Adipose tissue (tissue), 3 donors: ENCODE results near the gene LRRC47. TPM values are rescaled to one million over a fixed set of nuclear protein-coding genes. Genes with fewer than 3 reads are reported as not detected.
"Not testable (repeated sequence)": the region's sequence is repeated elsewhere in the genome, so short reads cannot be mapped to it uniquely, and the experiment has no call there.

Experiments
- H3K27ac ChIP-seq: one replicate; pipeline ENCODE4 v1.5.1; 2013; ENCODE audit warnings: low read depth, low read length
- WGBS, 3 donors: extraction: QIAGEN DNeasy Blood & Tissue Kit; methylation state at CpG; one replicate each; pipeline ENCODE4 v1.1.7; 2013; 5-methylcytosine and 5-hydroxymethylcytosine counted together
- polyA plus RNA-seq, 3 donors: library from polyadenylated mRNA; stranded (reverse); fragments of 200-250 nt; gene quantifications; one replicate each; pipeline ENCODE4 v1.2.3, GENCODE V29; 2013
- donor health status: healthy with polysubstance abuse.
- donor health status: Bipolar disorder and iron deficiency.
- donor health status: healthy.

Gene LRRC47
- polyA plus RNA-seq, 3 donors = 21.4 to 25.4 (median 22.2) TPM

- H3K27ac ChIP-seq = no peak overlapping the region
- WGBS, 3 donors = 91 to 95% (median 95%) methylated on average over 26 to 28 of the region's 28 CpGs
Observed at GRCh38 chr1:3817821-3818597, 21.7 kb upstream of the LRRC47 start.

DNA sequence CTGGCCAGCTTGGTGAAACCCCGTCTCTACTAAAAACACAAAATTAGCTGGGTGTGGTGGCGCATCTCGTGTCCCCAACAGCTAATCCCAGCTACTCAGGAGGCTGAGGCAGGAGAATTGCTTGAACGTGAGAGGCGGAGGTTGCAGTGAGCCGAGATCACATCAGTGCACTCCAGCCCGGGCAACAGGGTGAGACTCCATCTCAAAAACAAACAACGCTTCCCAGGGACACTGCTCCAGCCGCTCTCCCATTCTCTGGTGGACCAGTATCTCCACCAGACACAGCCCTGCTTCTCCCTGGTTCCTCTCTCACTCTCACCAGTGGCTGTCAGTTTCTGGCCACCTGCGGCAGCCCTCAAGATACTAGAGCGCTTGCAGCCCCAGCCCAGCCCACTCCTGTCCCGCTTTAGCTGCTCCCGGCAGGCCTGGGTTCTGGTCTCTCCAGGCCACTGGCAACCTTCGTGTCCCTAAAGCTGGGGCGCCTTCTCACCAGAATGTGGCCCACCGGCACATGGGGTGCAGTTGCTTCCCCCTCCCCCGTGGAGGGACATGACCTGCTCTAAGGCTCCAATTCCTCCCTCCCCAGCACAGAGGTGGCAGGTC is 20.9 kb upstream of the LRRC47 start:
- WGBS, 3 donors = 92 to 96% (median 94%) methylated on average over 17 of the region's 17 CpGs
- H3K27ac ChIP-seq = no peak overlapping the region

DNA sequence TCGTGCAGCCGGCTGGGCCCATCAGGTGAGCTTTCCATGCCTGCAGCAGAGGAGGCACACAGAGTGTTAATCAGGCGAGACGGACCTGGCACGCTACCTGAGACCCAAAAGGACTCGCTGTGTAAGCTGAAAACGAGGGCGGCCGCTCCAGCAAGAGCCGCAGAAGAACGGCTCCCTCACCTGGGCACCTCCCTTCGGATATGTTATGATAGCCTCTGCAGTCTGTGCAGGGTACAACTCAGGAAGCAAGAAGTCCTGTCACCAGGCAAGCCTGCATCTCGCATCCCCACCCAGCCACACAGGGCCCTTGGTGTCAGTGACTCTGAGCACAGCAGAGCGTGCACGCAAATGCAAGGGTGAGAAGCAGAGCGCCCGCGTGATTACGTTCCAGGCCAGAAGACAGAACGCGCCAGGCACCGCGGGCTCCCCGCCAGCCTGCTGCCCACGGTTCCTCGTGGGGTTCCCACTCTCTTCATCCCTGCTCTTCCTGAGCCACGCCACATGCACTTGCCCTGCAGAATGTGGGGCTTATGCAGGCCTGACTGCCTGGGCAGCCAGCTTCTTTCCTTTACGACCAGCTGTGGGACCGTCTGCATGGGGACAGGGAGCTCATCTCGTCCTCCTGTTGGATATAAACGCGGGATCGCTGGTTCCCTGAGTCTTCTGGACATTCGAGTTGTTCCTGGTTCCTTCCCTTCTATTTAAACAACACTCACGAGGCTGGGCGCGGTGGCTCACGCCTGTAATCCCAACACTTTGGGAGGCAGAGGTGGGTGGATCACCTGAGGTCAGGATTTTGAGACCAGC is 20.2 kb upstream of the LRRC47 start:
- no peak overlapping the region for H3K27ac ChIP-seq
- 91 to 93% (median 92%) methylated on average over 35 to 38 of the region's 38 CpGs for WGBS, 3 donors

DNA sequence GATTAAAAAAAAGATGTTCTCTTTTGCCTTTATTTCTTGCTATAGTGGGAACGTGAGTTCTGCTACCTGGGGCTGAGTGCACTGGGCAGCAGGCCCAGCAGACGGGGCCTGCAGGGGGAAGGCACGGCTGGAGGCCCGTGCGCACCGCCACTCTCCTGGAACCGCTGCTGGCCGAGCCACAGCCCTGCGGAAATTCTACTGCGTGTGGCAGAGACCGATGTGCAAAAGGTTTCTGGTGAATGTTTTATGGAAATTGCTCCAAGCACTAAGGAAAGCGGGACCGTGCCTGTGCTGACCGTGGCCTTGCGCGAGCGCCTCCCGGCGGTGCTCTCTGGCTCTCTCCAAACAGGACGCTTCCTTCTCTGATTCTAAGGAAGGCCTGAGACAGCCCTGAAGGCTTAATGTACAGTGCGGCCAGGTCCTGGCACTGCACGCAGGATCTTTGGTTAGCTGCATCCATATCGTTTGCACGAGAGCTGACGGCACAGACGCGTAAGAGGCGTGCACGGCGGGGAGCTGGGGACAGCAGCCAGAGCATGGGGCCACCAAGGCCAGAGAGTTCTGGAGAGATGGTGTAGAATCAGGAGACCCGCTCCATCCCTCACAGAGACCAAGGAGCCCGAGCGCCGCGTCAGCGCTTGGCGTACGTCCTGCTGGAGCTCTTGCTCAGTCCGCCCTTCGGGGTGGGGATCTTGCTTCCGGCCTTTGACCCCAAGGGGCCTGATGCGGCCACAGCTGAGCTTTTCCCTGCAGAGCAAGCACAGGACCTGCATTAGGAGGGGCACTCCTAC is 18.7 kb upstream of the LRRC47 start:
- no peak overlapping the region for H3K27ac ChIP-seq
- 87 to 93% (median 91%) methylated on average over 42 of the region's 42 CpGs for WGBS, 3 donors

GRCh38 chr1:3814065-3814464 is 17.8 kb upstream of the LRRC47 start:
- 93 to 100% (median 94%) methylated on average over 2 of the region's 2 CpGs for WGBS, 3 donors
- H3K27ac ChIP-seq = no peak overlapping the region

- 38 to 56% (median 53%) methylated on average over 2 of the region's 2 CpGs for WGBS, 3 donors
Observed at GRCh38 chr1:3811595-3811911, 15.3 kb upstream of the LRRC47 start.

GRCh38 chr1:3810149-3810761 is 14.0 kb upstream of the LRRC47 start:
- not testable (repeated sequence) for H3K27ac ChIP-seq
- 76 to 85% (median 81%) methylated on average over 9 of the region's 9 CpGs for WGBS, 3 donors

More at GRCh38 chr1:3811595-3811911, 15.3 kb upstream of the LRRC47 start:
- H3K27ac ChIP-seq = no peak overlapping the region

- WGBS, 3 donors = 58 to 77% (median 71%) methylated on average over 7 of the region's 7 CpGs
- H3K27ac ChIP-seq = no peak overlapping the region
Observed at GRCh38 chr1:3809680-3810079, 13.4 kb upstream of the LRRC47 start.

DNA sequence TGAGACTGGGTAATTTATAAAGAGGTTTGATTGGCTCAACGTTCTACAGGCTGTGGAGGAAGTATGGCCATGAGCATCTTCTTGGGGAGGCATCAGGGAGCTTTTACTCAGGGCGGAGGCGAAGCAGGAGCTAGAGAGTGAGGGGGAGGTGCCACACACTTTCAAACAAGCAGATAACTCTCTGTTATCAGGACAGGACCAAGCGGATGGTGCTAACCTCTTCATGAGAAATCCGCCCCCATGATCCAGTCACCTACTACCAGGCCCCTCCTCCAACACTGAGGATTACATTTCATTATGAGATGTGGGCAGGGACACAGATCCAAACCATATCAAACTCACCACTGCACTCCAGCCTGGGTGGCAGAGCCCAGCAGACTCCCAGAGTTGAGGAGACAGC is 11.5 kb upstream of the LRRC47 start:
- no peak overlapping the region for H3K27ac ChIP-seq
- 73 to 76% (median 76%) methylated on average over 5 of the region's 5 CpGs for WGBS, 3 donors

DNA sequence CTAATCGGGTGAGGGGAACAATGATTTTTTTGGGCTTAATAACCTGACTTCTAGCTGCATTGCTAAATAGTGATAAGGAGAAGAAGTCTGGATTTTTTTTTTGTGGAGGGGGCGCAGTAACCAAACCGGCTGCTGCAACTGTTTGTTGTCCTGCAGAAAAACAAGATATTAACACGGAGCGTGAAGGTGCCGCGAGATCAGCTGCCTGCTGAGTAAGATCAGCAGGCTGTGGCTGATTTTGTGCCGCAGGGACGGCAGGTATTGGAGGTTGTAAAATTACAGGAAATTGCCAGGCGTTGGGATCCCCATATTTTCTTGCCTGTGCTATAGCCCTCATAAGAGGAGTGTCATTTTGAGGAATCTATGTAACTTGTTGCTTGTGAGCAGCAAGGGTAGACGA is 8.7 kb upstream of the LRRC47 start:
- 68 to 78% (median 78%) methylated on average over 11 of the region's 11 CpGs for WGBS, 3 donors
- no peak overlapping the region for H3K27ac ChIP-seq

- WGBS, 3 donors = 57 to 63% (median 63%) methylated on average over 7 of the region's 7 CpGs
- not testable (repeated sequence) for H3K27ac ChIP-seq
Observed at GRCh38 chr1:3804627-3804944, 8.3 kb upstream of the LRRC47 start.

DNA sequence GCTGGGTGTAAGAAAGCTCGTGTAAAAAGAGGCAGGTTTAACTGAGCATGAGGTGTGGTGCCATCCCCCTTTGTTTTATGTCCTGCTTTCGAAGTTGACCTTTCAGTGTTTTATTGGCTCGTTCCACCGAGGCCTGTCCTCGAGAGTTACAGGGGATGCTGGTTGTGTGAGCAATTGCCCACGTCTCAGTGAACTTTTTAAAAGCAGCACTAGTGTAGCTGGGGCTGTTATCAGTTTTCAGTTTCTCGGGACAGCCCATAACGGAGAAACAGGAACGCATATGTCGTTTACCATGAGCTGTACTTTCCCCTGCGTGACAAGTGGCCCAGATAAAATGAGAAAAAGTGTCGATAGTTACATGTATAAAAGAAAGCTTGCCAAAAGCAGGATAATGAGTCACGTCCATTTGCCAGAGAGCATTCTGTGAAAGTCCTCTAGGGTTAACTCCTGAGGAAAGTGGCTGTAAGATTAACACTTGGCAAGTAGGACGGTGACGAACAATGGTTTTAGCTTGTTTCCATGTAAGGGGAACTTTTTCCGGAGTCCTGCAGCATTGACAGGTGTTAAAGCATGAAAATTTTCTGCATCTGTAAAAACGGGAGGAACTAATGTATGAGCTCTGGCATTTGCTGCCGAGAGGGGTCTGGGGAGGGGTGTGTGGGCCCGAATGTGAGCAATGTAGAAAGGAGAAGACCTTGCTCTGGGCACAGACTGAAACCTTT is 7.8 kb upstream of the LRRC47 start:
- WGBS, 3 donors = 62 to 70% (median 63%) methylated on average over 19 of the region's 19 CpGs
- H3K27ac ChIP-seq = no peak overlapping the region

DNA sequence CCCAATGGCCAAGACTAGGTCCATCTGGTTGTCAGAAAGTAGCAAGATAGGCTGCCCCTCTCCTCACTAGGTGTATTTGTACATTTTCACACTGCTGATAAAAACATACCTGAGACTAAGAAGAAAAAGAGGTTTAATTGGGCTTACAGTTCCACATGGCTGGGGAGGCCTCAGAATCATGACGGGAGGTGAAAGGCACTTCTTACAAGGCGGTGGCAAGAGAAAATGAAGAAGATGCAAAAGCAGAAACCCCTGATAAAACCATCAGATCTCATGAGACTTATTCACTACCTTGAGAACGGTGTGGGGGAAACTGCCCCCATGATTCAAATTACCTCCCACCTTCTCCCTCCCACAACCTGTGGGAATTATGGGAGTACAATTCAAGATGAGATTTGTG is 4.5 kb upstream of the LRRC47 start:
- 72 to 80% (median 73%) methylated on average over 3 of the region's 3 CpGs for WGBS, 3 donors
- not testable (repeated sequence) for H3K27ac ChIP-seq

GRCh38 chr1:3799976-3800685 is 3.8 kb upstream of the LRRC47 start:
- H3K27ac ChIP-seq = no peak overlapping the region
- WGBS, 3 donors = 85 to 89% (median 85%) methylated on average over 11 of the region's 11 CpGs

DNA sequence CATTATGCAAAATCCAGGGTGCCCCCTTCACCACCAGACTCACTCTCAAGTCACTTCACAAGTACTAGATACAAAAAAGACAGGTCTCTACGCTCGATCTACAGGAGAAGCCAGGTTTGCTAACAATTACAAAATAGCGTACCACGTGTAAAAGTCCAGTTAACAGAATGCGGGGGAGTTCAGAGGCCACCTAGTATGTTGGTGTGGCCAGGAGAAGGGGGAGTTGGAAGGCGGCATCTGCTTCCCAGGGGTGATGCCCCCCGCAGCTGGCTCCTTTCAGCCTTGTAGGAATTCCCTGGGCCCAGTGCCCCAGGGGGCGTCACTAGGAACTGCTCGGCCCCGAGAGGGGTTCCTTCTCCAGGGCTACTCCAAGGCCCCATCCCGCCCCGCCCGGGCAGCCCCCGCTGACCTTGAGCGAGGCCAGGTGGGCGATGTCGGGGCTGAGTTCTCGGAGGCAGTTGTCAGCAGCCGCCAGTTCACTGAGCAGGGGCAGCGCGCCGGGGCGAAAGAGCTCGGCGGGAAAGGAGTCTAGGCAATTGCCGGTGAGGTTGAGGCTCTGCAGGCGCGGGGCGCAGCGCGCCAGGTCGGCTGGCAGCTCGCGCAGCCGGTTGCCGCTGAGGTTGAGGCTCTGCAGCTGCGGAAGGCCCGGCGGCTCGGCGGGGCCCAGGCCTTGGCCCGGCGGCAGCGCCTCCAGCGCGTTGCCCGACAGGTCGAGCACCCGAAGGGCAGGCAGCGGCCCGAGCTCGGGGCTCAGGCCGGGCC is 664 bp downstream of the LRRC47 start:
- 3 to 4% (median 4%) methylated on average over 50 to 53 of the region's 53 CpGs for WGBS, 3 donors
- no peak overlapping the region for H3K27ac ChIP-seq

GRCh38 chr1:3790952-3791351 is 5.3 kb downstream of the LRRC47 start:
- 83 to 87% (median 84%) methylated on average over 18 of the region's 18 CpGs for WGBS, 3 donors
- no peak overlapping the region for H3K27ac ChIP-seq
